Activated CD4-positive, alpha-beta T cell treated with anti-CD3 and anti-CD28 coated beads for 1 hour (primary cell): ENCODE results near the gene SAMSN1.
"Not testable (repeated sequence)": the region's sequence is repeated elsewhere in the genome, so short reads cannot be mapped to it uniquely, and the experiment has no call there.

Experiments used
- DNase-seq: peaks from one replicate; pipeline ENCODE4 v3.0.0-alpha.2; 2020

The SAMSN1 gene

GRCh38 chr21:14562959-14563358 is 16.8 kb upstream of the SAMSN1 start:
- DNase-seq, result no peak

DNA sequence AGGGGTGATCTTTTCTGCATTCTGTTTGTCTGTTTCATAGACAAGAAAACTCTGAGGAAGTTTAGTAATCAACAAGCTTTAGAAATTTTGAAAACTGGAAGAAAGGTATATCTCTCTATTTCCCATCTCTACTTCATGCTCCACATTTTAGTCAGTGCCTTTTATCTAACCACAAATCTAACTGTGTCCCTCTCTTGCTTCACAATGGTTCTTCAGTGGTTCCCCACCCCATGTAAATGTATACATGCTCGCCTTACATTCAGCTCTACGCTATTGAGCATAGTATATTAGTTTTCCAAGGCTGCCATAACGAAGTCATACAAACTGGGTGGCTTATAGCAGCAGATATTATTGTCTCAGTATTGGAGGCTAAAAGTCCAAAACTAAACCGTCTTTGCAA is 14.4 kb upstream of the SAMSN1 start:
- DNase-seq, result no peak

- DNase-seq, result no peak
These were observed 14.0 kb upstream of the SAMSN1 start for GRCh38 chr21:14560139-14560538.

- DNase-seq, result no peak
These were observed 13.0 kb upstream of the SAMSN1 start for GRCh38 chr21:14559102-14559501.

DNA sequence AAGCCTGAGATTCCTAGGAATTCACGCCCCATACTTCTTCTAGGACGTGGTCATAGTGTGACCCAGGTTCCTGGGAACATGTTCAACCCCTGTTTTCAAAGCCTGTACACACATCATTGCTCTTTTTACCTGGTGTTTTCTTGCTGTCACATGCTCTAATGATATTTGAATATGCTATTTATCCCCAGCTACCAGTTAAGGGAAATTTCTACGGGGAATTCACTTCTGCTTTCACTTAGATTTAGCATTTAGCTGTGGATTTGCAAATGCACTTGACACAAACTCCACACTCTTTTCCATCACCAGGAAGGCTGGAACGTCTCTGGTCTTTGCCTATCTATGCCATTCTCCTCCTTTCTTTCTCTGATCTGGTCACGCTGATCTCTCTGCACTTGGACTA is 11.3 kb upstream of the SAMSN1 start:
- no peak for DNase-seq

DNA sequence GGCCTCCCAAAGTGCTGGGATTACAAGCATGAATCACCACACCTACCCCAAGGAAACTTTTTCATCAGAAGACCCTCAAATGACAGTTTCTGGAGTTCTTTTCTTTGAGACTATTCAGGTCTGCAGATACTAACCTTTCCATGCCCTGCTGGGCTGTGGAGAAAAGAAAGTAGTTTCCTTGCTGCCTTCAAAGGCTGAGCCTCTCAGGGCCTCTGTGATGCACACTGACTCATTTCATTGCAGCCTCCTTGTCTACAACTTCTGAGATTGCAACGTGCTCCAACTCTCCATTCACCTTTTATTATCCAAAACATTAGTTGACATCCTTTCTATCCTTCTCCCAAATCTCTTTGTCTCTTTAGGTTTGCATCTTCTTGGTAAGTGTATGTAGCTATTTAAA is 8.8 kb upstream of the SAMSN1 start:
- no peak for DNase-seq

DNA sequence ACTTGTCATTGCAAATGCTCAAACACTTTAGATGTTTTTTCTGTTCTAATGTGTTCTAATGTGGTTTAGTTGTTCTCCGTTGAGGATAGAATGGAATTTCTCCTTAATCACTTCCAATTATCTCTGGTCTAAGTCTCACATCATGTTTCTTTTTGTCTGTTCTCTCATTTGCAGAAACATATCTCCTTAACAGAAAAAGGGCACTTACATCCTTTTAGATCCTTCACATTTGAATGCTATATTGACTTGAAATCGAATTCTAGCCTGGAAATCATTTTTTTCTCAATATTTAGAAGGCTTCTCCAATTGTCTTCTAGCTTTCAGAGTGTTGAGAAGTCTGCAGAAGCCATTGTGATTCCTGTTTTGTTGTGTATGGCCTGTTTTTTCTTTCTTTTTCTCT is 7.3 kb upstream of the SAMSN1 start:
- DNase-seq, result no peak

GRCh38 chr21:14551741-14552140 is 5.6 kb upstream of the SAMSN1 start:
- DNase-seq, result no peak

- no peak for DNase-seq
These were observed 4.0 kb upstream of the SAMSN1 start for GRCh38 chr21:14550135-14550534.

DNA sequence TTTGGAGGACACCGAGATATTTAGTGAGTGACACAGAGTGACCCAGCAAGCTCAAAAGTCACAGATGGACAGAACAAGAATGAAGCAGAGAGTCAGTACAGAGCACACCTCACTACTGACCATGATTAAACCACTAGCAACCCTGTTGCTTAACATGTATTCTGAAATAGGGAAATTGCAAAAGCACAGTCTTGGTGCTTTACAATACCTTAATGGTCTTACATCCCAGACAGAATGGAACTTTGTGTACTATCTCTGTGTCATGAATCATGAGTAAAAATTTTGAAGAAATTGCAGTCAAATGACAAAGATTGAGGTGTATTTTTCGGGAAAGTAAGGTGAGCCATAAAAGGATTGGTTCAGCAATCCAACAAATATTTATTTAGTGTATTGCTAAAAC is 2.7 kb upstream of the SAMSN1 start:
- DNase-seq, result no peak

GRCh38 chr21:14547834-14548513 is 1.9 kb upstream of the SAMSN1 start:
- DNase-seq, result no peak

DNA sequence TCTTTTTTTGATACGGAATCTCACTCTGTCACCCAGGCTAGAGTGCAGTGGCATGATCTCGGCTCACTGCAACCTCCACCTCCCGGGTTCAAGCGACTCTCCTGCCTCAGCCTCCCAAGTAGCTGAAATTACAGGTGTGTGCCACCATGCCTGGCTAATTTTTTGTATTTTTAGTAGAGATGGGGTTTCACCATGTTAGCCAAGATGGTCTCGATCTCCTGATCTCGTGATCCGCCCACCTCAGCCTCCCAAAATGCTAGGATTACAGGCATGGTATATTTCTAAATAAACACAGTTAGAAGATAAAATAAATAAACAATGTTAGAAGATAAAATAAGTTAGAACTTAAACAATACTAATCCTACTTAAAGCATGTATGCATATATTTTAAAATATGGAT is 604 bp upstream of the SAMSN1 start:
- not testable (repeated sequence) for DNase-seq

DNA sequence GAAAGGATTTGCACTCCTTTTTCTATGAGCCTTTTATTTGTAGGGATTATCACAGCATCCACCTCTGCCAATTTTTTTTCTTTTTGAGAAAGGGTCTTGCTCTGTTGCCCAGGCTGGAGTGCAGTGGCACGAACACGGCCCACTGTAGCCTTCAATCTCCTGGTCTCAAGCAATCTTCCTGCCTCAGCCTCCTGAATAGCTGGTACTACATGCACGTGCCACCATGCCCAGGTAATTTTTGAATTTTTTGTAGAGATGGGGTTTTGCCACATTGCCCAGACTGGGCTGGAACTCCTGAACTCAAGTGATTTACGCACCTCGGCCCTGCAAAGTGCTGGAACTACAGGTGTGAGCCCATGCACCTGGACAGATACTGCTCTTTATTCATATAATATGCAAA is 2.1 kb downstream of the SAMSN1 start:
- DNase-seq, result no peak

GRCh38 chr21:14542638-14543037 is 3.5 kb downstream of the SAMSN1 start:
- no peak for DNase-seq

GRCh38 chr21:14541841-14542490 is 4.1 kb downstream of the SAMSN1 start:
- no peak for DNase-seq

DNA sequence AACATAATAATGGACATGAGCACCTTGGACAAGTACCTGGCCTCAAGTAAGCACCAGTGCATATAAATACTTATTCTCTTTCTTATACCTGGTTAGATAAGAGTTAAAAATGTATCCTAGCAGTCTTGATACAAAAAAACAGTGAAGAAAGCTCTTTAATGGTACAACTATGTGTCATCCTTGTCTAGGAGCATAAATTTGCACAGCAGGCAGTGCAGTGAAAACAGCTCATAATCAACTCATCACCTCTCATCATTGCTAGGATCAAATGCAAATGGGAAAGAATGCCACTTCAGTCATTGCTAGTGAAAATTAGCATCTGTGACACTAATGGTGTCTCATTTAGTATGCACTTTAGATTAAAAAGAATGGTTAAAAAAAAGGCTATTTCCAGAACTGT is 7.6 kb downstream of the SAMSN1 start:
- DNase-seq, result no peak

GRCh38 chr21:14536929-14537328 is 9.2 kb downstream of the SAMSN1 start:
- DNase-seq, result no peak

- no peak for DNase-seq
These were observed 10.4 kb downstream of the SAMSN1 start for GRCh38 chr21:14535702-14536101.

- DNase-seq, result no peak
These were observed 12.4 kb downstream of the SAMSN1 start for GRCh38 chr21:14533499-14534428.

GRCh38 chr21:14531757-14532316 is 14.3 kb downstream of the SAMSN1 start:
- DNase-seq, result no peak

DNA sequence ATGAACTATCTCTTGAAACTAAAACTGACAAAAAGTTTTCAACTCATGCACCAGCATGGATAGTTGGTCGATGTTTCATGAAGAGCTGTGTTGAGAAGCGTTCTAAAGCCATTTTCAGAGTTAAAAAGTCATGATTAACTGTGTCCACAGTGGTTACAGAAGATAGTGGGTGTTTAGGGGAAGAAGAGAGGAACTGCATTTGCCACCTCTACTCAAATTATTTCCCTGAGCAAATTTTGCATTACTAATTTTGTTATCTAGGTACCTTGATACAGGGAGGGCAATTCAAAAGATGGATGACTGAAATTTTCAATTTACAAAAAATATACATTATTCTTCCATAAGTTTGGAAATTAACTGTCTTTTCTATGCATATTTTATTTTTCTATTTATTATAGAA is 15.5 kb downstream of the SAMSN1 start:
- DNase-seq, result no peak

DNA sequence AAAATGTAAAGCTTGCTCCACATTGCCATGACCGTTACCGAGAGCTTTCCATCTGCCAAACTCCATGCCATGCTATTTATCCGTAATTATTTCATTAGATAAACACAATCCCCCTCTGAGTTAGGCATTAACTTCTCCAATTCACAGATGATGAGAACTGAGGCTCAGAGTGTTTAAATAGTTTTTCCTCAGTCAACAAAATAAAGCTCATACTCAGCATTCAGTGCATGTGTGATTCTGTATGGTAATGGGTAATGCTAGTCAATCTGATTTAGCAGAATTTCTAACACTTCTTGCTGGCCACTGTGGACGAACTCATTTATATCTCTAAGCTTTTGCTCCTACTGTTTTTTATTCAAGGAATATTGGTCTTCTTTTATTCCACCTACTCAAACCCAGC is 17.3 kb downstream of the SAMSN1 start:
- DNase-seq, result no peak
